ENCODE data around the gene COL2A1.
"Not testable (repeated sequence)": the region's sequence is repeated elsewhere in the genome, so short reads cannot be mapped to it uniquely, and the experiment has no call there.

Gene COL2A1

GRCh38 chr12:47975036-47975620, 29.1 kb downstream of the COL2A1 start:
- no peak for DNase-seq (ENCODE audit: low spot score)

- DNase-seq (ENCODE audit: low spot score) = no peak
Observed at GRCh38 chr12:47973870-47974269, 30.4 kb downstream of the COL2A1 start.

- DNase-seq (ENCODE audit: low spot score) = no peak
Observed at GRCh38 chr12:47972895-47973294, 31.4 kb downstream of the COL2A1 start.

GRCh38 chr12:47970843-47971242, 33.4 kb downstream of the COL2A1 start:
- DNase-seq (ENCODE audit: low spot score) = no peak

GRCh38 chr12:47969845-47970244, 34.4 kb downstream of the COL2A1 start:
- DNase-seq (ENCODE audit: low spot score) = no peak

GRCh38 chr12:47967461-47968321, 36.6 kb downstream of the COL2A1 start:
- no peak for DNase-seq (ENCODE audit: low spot score)

- DNase-seq (ENCODE audit: low spot score) = no peak
Observed at GRCh38 chr12:47965581-47965980, 38.7 kb downstream of the COL2A1 start.

GRCh38 chr12:47964106-47964728, 40.1 kb downstream of the COL2A1 start:
- no peak for DNase-seq (ENCODE audit: low spot score)

- DNase-seq (ENCODE audit: low spot score) = peak; percentile 100
Observed at GRCh38 chr12:47963340-47964040, 40.8 kb downstream of the COL2A1 start, which contains the start of gene TMEM106C. Gene TMEM106C, plus strand, starts transcription at chr12:47963596. Its CDS starts 641 bp downstream, at chr12:47964237.

GRCh38 chr12:47962198-47962597, 42.1 kb downstream of the COL2A1 start:
- DNase-seq (ENCODE audit: low spot score) = no peak

- DNase-seq (ENCODE audit: low spot score) = not testable (repeated sequence)
Observed at GRCh38 chr12:47957671-47958070, 46.6 kb downstream of the COL2A1 start.

- DNase-seq (ENCODE audit: low spot score) = no peak
Observed at GRCh38 chr12:47955059-47955458, 49.2 kb downstream of the COL2A1 start.

- no peak for DNase-seq (ENCODE audit: low spot score)
Observed at GRCh38 chr12:47954467-47955045, 49.7 kb downstream of the COL2A1 start.

GRCh38 chr12:47954058-47954457, 50.2 kb downstream of the COL2A1 start:
- DNase-seq (ENCODE audit: low spot score) = no peak

- DNase-seq (ENCODE audit: low spot score) = no peak
Observed at GRCh38 chr12:47950856-47951468, 53.3 kb downstream of the COL2A1 start.

GRCh38 chr12:47949441-47950341, 54.6 kb downstream of the COL2A1 start:
- DNase-seq (ENCODE audit: low spot score) = peak; percentile 93

GRCh38 chr12:47947341-47947740, 56.9 kb downstream of the COL2A1 start:
- DNase-seq (ENCODE audit: low spot score) = no peak

- DNase-seq (ENCODE audit: low spot score) = peak; percentile 81
Observed at GRCh38 chr12:47946413-47947323, 57.6 kb downstream of the COL2A1 start.

GRCh38 chr12:47945341-47945728, 58.9 kb downstream of the COL2A1 start:
- no peak for DNase-seq (ENCODE audit: low spot score)

All from AG08396 (cell line).